D721Med (cell line): ENCODE measurements around the gene MNAT1.
"Not testable (repeated sequence)": the region's sequence is repeated elsewhere in the genome, so short reads cannot be mapped to it uniquely, and the experiment has no call there.

Source experiments
- DNase-seq: peaks from one replicate; pipeline ENCODE4 v3.0.0; 2011; ENCODE audit warnings: low spot score; ENCODE audit not compliant: insufficient read length
- FAIRE-seq: peaks from 2 replicates; lab custom pipeline; 2011; peaks lifted over from hg19 to GRCh38; lab: Jason Lieb, UNC
- TF ChIP-seq, protein P1 (sequence below): IDR thresholded peaks from 2 replicates; pipeline ENCODE4 v1.5.1; 2012; ENCODE audit warnings: mild to moderate bottlenecking, control low read depth; ENCODE audit not compliant: insufficient read depth; ENCODE audit errors: missing control alignments

MNAT1 gene

DNA sequence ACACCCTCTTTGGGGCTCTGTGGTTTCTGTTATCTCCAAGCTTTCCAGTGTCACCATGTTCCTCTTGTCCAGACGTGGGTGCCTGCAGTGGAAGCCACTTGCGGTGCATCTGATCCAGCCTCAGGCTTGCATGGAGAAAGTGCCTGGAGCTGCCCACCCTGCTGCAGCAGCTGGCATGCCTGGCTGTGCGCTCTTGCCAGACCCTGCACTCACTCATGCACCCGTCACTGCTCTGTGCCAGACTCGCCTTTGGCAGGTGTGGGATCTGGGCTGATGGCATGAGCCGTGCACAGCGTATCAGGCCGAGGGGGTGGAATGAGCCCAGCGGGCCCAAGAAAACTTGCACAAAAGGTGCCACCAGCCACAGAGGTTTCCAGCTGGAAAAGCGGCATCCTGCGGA is 105.1 kb downstream of the MNAT1 start:
- FAIRE-seq: no peak

DNA sequence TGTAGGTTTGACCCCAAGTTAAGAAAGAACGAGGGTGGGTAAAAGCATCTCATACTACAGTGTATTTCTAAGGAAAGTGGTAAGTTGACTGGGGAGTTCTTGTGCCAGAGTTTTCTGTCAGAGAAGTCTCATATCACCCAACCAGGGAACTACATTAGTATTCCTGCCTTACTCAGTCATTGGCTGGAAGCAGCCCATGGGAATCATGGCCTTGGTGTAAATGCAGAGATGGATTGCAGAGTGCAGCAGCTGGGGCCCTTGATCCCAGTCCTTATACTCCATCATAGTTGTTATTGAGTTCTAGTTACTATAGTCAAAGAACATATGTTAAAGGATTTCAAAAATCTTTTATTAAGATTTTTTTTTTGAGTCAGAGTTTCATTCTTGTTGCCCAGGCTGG is 105.8 kb downstream of the MNAT1 start:
- TF ChIP-seq, protein P1, sequence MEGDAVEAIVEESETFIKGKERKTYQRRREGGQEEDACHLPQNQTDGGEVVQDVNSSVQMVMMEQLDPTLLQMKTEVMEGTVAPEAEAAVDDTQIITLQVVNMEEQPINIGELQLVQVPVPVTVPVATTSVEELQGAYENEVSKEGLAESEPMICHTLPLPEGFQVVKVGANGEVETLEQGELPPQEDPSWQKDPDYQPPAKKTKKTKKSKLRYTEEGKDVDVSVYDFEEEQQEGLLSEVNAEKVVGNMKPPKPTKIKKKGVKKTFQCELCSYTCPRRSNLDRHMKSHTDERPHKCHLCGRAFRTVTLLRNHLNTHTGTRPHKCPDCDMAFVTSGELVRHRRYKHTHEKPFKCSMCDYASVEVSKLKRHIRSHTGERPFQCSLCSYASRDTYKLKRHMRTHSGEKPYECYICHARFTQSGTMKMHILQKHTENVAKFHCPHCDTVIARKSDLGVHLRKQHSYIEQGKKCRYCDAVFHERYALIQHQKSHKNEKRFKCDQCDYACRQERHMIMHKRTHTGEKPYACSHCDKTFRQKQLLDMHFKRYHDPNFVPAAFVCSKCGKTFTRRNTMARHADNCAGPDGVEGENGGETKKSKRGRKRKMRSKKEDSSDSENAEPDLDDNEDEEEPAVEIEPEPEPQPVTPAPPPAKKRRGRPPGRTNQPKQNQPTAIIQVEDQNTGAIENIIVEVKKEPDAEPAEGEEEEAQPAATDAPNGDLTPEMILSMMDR: no peak
- FAIRE-seq: no peak
- no peak for DNase-seq

More for the DNA sequence above, 105.1 kb downstream of the MNAT1 start:
- TF ChIP-seq, protein P1: no peak
- DNase-seq: no peak

DNA sequence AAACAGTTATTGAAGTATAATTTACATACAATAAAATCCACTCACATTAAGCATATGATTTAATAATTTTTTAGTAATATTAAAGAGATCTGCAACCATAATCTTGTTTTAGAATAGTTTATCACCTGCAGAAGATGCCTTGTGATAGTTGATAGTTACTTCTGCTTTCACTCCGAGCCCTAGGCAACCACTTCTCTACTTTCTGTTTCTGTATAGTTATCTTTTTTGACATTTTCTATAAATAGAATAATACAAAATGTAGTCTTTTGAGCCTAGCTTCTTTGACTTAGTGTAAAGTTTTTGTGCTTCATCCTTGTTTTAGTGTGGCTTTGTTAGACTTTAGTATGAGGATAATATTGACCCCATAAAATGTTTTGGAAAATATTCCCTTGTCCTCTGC is 111.0 kb downstream of the MNAT1 start:
- DNase-seq (no peak), FAIRE-seq (no peak)
- TF ChIP-seq, protein P1: no peak

DNA sequence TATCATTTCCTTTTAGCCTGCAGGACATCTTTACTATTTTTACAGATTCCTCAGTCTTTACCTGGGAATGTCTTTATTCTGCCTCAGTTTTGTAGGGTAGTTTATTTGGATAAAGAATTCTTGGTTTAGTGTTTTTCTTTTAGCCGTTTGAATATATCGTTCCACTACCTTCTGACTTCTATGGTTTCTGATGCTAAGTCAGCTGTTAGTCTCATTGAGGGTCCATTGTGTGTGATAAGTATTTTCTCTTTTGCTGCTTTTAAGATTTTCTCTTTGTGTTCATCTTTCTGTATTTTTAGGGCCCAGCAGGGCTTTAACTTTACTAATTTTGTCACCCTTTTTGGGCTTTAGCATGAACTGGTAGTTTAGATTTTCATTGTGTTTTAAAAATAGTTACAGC is 113.5 kb downstream of the MNAT1 start:
- TF ChIP-seq, protein P1: no peak
- no peak for DNase-seq
- no peak for FAIRE-seq

DNA sequence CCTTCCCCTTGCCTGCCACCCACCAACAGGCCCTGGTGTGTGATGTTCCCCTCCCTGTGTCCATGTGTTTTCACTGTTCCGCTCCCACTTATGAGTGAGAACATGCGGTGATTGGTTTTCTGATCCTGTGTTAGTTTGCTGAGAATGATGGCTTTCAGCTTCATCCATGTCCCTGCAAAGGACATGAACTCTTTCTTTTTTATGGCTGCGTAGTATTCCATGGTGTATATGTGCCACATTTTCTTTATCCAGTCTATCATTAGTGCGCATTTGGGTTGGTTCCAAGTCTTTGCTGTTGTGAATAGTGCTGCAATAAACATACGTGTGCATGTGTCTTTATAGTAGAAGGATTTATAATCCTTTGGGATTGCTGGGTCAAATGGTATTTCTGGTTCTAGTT is 117.1 kb downstream of the MNAT1 start:
- not testable (repeated sequence) for FAIRE-seq, DNase-seq

DNA sequence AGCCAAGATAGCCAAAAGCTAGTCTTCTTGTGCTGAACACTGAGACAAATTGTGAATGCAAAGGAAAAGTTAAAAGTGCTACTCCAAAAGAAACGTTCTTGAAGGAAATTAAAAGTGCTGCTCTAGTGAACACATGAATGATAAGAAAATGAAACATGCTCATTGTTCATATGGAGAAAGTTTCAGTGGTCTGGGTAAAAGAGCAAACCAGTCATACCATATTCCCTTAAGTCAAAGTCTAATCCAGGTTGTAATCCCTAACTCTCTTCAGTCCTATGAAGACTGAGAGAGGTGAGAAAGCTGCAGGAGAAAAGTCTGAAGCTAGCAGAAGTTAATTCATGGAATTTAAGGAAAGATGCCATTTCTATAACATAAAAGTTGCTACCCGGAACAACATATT is 121.5 kb downstream of the MNAT1 start:
- TF ChIP-seq, protein P1: no peak
- no peak for FAIRE-seq
- no peak for DNase-seq

DNA sequence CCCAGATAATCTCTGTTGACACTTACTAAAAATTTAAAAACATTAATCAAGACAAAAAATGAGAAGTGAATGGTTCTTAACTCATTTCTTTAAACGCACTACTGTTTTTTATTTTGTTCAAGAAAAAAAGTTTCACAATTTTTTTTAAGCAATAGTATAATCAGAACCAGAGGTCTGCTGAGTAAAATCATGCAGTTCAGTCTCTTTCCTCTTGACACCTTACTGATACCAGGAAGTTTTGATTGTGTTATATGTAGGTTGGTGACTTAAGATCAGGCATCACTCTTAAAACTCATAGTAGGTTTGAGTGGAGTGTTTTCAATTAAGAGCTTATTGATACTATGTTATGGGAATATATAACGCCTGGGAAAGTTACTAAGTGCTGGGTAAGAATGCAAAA is 125.0 kb downstream of the MNAT1 start:
- TF ChIP-seq, protein P1: no peak
- DNase-seq (no peak), FAIRE-seq (no peak)
